ENCODE data around the gene MTTP.

- TF ChIP-seq EZH2 (IDR thresholded peaks at IDR 0.05; ENCODE audit: borderline replicate concordance) (no peak), CTCF (IDR thresholded peaks at IDR 0.05; ENCODE audit: poor library complexity) (no peak)
Observed at GRCh38 chr4:99574530-99575324, at the start of gene MTTP.

Data from hepatocyte (in vitro differentiated cells).